Omental fat pad (tissue), 4 donors: ENCODE results near the gene SPDYE17. TPM values are rescaled to one million over a fixed set of nuclear protein-coding genes. Genes with fewer than 3 reads are reported as not detected.
"Not testable (repeated sequence)": the region's sequence is repeated elsewhere in the genome, so short reads cannot be mapped to it uniquely, and the experiment has no call there.

Experiments used
- ATAC-seq: fragments of 150-250 bp; one replicate; pipeline ENCODE4 v1.9.1; 2016; ENCODE audit warnings: mild to moderate bottlenecking, moderate library complexity; ENCODE audit not compliant: low FRiP score
- DNase-seq: peaks from one replicate; pipeline ENCODE4 v3.0.0-alpha.2; 2019; ENCODE audit warnings: low spot score
- small RNA-seq: library from RNA; depleted of rRNA; stranded (forward); fragments of <200 nt; gene quantifications from one replicate; pipeline ENCODE3, GENCODE V24; 2016
- total RNA-seq, 4 donors: library from RNA; depleted of rRNA; stranded (reverse); fragments of >200 nt; gene quantifications; one replicate each; pipeline ENCODE4 v1.1.0, GENCODE V29; 2016

Gene SPDYE17
- total RNA-seq, 4 donors from 2014 or later = not detected

GRCh38 chr7:76982501-76982900 lies 49.7 kb downstream of the SPDYE17 start:
- DNase-seq, ATAC-seq: not testable (repeated sequence)

GRCh38 chr7:76981187-76981970 lies 50.8 kb downstream of the SPDYE17 start:
- not testable (repeated sequence) for DNase-seq

GRCh38 chr7:76980576-76980975 lies 51.6 kb downstream of the SPDYE17 start:
- ATAC-seq, DNase-seq: not testable (repeated sequence)

More at GRCh38 chr7:76981187-76981970, 50.8 kb downstream of the SPDYE17 start:
- not testable (repeated sequence) for ATAC-seq

GRCh38 chr7:76977761-76978367 lies 54.3 kb downstream of the SPDYE17 start:
- not testable (repeated sequence) for ATAC-seq, DNase-seq

- not testable (repeated sequence) for DNase-seq
Observed at GRCh38 chr7:76974793-76975579, 57.2 kb downstream of the SPDYE17 start.

GRCh38 chr7:76974336-76974735 lies 57.8 kb downstream of the SPDYE17 start:
- not testable (repeated sequence) for DNase-seq, ATAC-seq

More at GRCh38 chr7:76974793-76975579, 57.2 kb downstream of the SPDYE17 start:
- not testable (repeated sequence) for ATAC-seq

DNA sequence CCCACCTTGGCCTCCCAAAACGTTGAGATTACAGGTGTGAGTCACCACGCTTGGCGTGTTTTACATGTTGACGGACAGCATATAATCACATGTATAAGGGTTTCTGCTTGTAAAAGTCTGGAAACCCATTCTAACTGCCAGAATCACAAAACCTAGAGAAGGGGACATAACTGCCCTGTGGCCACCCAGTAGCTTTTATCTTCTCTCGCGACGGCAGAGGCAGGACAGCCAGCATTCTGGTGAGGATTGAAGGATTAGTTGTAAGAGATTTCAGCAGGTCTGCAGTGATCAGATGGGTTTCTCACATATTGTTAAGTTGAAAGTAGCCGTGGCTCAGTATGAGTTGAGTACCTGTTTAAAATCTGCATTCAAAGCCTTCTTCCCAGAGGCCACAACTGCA lies 59.8 kb downstream of the SPDYE17 start:
- ATAC-seq, DNase-seq: not testable (repeated sequence)

Small RNAs within 50 kb of the gene (small RNA-seq; reads per million reads assigned to genes)
- not detected for gene RF00019

Other genes with a start within 250 kb of the SPDYE17 start
- under 1 TPM in 2 of 4 donors, not detected in 2; 0.48 to 0.50 TPM for gene SPDYE18, start 30.2 kb upstream of the SPDYE17 start, total RNA-seq
- 10 to 100 TPM in 1 of 4 donors, 1 to 10 TPM in 3; 6.5 to 12.5 (median 7.0) TPM for gene CCDC146, start 90.3 kb upstream of the SPDYE17 start, total RNA-seq
- gene FGL2, start 167.5 kb upstream of the SPDYE17 start, total RNA-seq = 10 to 100 TPM; 31.3 to 92.2 (median 53.4) TPM